Astrocyte of the cerebellum (primary cell): ENCODE results near the gene TRMT61B.

Experiments used
- DNase-seq: peaks from one replicate; pipeline ENCODE4 v3.0.0-alpha.2; 2011; ENCODE audit warnings: low read depth
- H3K4me3 ChIP-seq: 2 replicates; pipeline ENCODE4 v1.5.1; 2011; ENCODE audit warnings: mild to moderate bottlenecking, low read depth, low read length, moderate library complexity
- CTCF ChIP-seq: IDR thresholded peaks from 2 replicates; pipeline ENCODE4 v1.5.1; 2012; ENCODE audit warnings: low read length, low read depth, moderate library complexity, mild to moderate bottlenecking; ENCODE audit errors: missing control alignments
- in situ Hi-C: cut with HindIII; loops from 2 replicates; pipeline ENCODE4 v1.10.0; 2017; ENCODE audit warnings: low sequenced_read_pairs

Gene TRMT61B

GRCh38 chr2:28870146-28870891 lies at the start of gene TRMT61B:
TRMT61B (minus strand) TSS chr2:28870309; CDS start chr2:28870277, 32 bp downstream.
- no peak for TF ChIP-seq CTCF
- peak within 1 kb of the TSS; percentile 71 for H3K4me3 ChIP-seq
- in situ Hi-C loops, result no loop called here
- peak; percentile 84 for DNase-seq

GRCh38 chr2:28915939-28916338 lies 45.8 kb upstream of the TRMT61B start:
- H3K4me3 ChIP-seq, result no peak overlapping the region
- in situ Hi-C loops, result no loop called here
- no peak for DNase-seq
- no peak for TF ChIP-seq CTCF

- DNase-seq, result no peak
- no peak overlapping the region for H3K4me3 ChIP-seq
- no peak for TF ChIP-seq CTCF
- in situ Hi-C loops, result no loop called here
These were observed 39.7 kb upstream of the TRMT61B start for GRCh38 chr2:28909655-28910353.

GRCh38 chr2:28908172-28908571 lies 38.1 kb upstream of the TRMT61B start:
- TF ChIP-seq CTCF, result no peak
- no peak for DNase-seq
- in situ Hi-C loops, result no loop called here
- no peak overlapping the region for H3K4me3 ChIP-seq

- in situ Hi-C loops, result no loop called here
- no peak for TF ChIP-seq CTCF
- no peak overlapping the region for H3K4me3 ChIP-seq
- no peak for DNase-seq
These were observed 36.7 kb upstream of the TRMT61B start for GRCh38 chr2:28906821-28907220.

- no peak overlapping the region for H3K4me3 ChIP-seq
- in situ Hi-C loops, result no loop called here
- DNase-seq, result no peak
- TF ChIP-seq CTCF, result no peak
These were observed 36.3 kb upstream of the TRMT61B start for GRCh38 chr2:28906376-28906775.
